ENCODE measurements around the gene MXI1. TPM values are rescaled to one million over a fixed set of nuclear protein-coding genes. Genes with fewer than 3 reads are reported as not detected.

The MXI1 gene
- total RNA-seq: 5.9 and 17.3 TPM in 2 replicates

DNA sequence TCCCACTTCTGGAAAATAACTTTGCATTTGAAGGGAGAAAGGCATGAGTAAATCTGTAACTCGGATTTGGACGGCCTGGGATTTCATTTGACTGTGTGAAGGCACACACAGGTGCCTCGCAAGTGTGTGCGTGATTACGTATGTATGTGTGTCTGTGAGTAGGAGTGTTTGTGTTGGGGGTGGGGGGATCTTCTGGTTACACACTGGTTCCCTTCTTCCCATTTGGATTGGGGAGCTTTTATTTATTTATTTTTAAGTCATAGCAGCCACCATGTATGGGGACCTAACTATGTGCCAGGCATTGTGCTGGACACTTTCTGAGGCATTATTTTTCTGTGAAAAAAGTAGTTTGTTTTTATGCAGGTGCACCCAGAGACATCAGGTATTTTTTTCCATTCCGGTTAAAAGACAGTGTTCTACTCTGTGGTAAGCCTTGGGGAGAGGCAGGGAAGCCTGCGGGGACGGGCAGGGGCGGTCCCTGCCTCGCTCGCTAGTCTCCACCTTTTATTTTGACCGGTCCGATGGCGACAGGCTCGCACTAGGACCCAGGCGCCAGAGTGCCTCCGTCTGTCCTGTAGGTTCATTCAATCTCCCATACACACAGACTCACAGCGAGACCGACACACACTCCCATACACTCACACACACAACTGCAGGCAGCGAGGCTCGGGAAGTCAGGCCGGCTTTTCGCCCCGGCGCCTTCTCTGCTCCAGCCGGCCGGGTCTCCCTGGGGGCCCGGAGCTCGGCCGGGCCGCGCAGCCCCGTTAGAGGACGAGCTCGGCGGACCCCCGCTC lies at the start of gene MXI1:
Gene MXI1 (plus strand): TSS at position 595 of the 794 bp plus-strand sequence. CDS start 204 bp downstream, outside the sequence.

DNA sequence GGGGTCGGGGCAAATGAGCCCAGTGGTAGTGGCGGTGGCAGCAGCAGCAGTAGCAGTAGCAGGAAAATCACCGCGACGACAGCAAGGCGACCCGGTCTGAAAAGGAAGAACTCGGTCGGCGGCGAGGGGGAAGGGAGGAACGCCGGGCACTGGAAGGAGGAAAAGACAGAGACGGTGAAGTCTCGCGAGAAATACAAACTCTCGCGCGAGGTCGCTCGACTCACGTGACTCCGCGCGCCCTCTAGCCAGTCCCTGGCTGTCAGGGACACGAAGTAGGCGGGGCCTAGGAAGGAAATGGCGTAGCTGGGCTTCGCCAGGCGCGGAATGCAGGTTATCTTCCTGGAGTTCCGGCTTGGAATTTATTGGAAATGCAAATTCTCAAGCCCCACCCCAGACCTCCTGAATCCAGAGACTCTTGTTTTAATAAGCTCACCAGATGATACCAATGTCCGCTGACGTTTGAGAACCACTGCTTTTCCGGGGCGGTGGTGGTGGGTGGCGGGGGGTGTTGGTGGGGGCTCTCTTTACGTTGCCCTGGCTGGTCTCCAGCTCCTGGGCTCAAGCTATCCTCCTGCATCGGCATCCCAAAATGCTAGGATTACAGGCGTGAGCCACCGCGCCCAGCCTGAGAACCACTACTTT lies 97.5 kb downstream of the MXI1 start, which contains the start of gene SMNDC1:
Gene SMNDC1 (minus strand): TSS at position 141 of the 642 bp plus-strand sequence. CDS start 1,333 bp downstream, outside the sequence.

Other genes starting within 250 kb of the MXI1 start
- gene ADD3, start 199.6 kb upstream of the MXI1 start, total RNA-seq: 221 and 354 TPM in 2 replicates
- gene SMNDC1, start 97.3 kb downstream of the MXI1 start, total RNA-seq: 7.2 and 8.2 TPM in 2 replicates

Data from placental epithelial cell (primary cell).